MM.1S (cell line): ENCODE measurements around the gene DCTN1.

ENCODE experiments used
- CTCF ChIP-seq: fragments of 300-600 bp; sonication (generic); IDR thresholded peaks from 2 replicates; pipeline ENCODE4 v1.5.1; 2016; ENCODE audit warnings: antibody characterized with exemption, low read length, mixed read lengths
- EZH2 ChIP-seq: fragments of 300-600 bp; sonication (generic); optimal IDR thresholded peaks from 2 replicates; pipeline ENCODE3; 2017; ENCODE audit warnings: low read depth, mild to moderate bottlenecking, antibody characterized with exemption, low read length, mixed read lengths
- EZH2phosphoT487 ChIP-seq: fragments of 300-600 bp; sonication (generic); IDR thresholded peaks from 2 replicates; pipeline ENCODE4 v1.6.1; 2018; ENCODE audit warnings: antibody characterized with exemption, low read length

- TF ChIP-seq CTCF = no peak
- TF ChIP-seq EZH2 = no peak
- TF ChIP-seq EZH2phosphoT487 = no peak
Measured at GRCh38 chr2:74375838-74376237, 4.3 kb downstream of the DCTN1 start.
